HG02885 (cell line): ENCODE data around the gene SLC51A.

Experiments used
- ATAC-seq: cut with Tn5 transposase; IDR thresholded peaks from one replicate; pipeline ENCODE4 v1.9.1; 2021; ENCODE audit warnings: mild to moderate bottlenecking; ENCODE audit not compliant: unreplicated experiment, poor library complexity

SLC51A gene

GRCh38 chr3:196280689-196281440, 64.5 kb downstream of the SLC51A start:
- ATAC-seq, result peak; percentile 67

DNA sequence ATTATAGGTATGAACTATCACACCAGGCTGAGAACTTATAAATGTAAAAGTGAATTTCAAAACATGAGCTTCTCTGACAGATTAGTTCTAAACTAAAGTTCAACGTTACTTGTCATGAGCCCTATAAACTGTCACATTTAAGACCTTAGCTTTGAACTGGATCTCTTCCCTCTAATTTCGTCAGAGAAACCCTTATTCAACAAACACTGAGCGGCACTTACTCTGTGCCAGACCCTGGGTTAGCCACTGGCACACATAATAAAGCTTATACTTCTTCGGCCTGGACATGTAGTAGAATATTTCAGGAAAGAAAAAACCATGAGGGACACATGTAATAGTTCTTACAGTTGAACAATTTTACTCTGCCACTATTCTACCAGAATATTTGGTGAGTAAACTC, 65.6 kb downstream of the SLC51A start:
- ATAC-seq, result no peak
